HepG2 (cell line): ENCODE measurements around the gene NOS1AP. TPM values are rescaled to one million over a fixed set of nuclear protein-coding genes. Genes with fewer than 3 reads are reported as not detected.
A peak's percentile ranks its signal among the peaks of the same experiment; 100 is the strongest.

ENCODE experiments used
- ATAC-seq: fragments of 200-7000 bp; cut with Tn5 transposase; 3 replicates; pipeline ENCODE4 v1.9.1; 2020; ENCODE audit warnings: mild to moderate bottlenecking, moderate library complexity
- BruUV-seq: library from RNA; stranded (reverse); fragments of 400-500 nt; replicated peaks from 2 replicates; lab custom pipeline; 2021; lab: Mats Ljungman, UMichigan
- CTCF ChIA-PET: fragments of 300-600 bp; formaldehyde crosslinking; extraction: SDS; loops from one replicate; lab custom pipeline; 2021; ENCODE audit warnings: low total read pairs, inconsistent platforms, low intra/inter-chr PET ratio; lab: Yijun Ruan, JAX
- POLR2A ChIA-PET: fragments of 350-600 bp; sonication (Branson Sonifier 250); formaldehyde crosslinking; loops from one replicate; lab custom pipeline; 2020; ENCODE audit warnings: antibody characterized with exemption, inconsistent platforms; lab: Yijun Ruan, JAX
- DNase-seq: peaks from one replicate; pipeline ENCODE4 v3.0.0-alpha.2; 2015; ENCODE audit warnings: low spot score
- FAIRE-seq: peaks from 3 replicates; lab custom pipeline; 2011; peaks lifted over from hg19 to GRCh38; lab: Jason Lieb, UNC
- H2AFZ ChIP-seq: one replicate; pipeline ENCODE4 v1.6.1; 2011; ENCODE audit warnings: low read length, inconsistent platforms
- H3K27ac ChIP-seq: fragments of 300-600 bp; 3 replicates; pipeline ENCODE4 v1.8.0; 2011; ENCODE audit warnings: mixed run types, mild to moderate bottlenecking, mixed read lengths, low read length, inconsistent platforms; ENCODE audit not compliant: insufficient read depth; ENCODE audit errors: extremely low read length
- H3K27me3 ChIP-seq, 2 experiments: fragments of 200-600 bp in 1 of 2; 2 replicates in 1 of 2; 3 replicates in 1 of 2; pipeline versions ENCODE4 v1.6.0 to v1.8.0; 2011; ENCODE audit warnings: low read length in 2 of 2, mild to moderate bottlenecking in 2 of 2, moderate library complexity in 2 of 2, inconsistent platforms in 1 of 2; ENCODE audit not compliant: insufficient read depth in 2 of 2, control insufficient read depth in 1 of 2
- H3K36me3 ChIP-seq, 2 experiments: fragments of 200-600 bp in 1 of 2; replicated peaks in 1 of 2; 2 replicates in 1 of 2; 3 replicates in 1 of 2; pipeline versions ENCODE4 v1.5.1 to v1.8.0; 2011; ENCODE audit warnings: low read length in 2 of 2, inconsistent platforms in 1 of 2; ENCODE audit not compliant: insufficient read depth in 2 of 2, control insufficient read depth in 1 of 2
- H3K4me1 ChIP-seq: 2 replicates; pipeline ENCODE4 v1.5.1; 2012; ENCODE audit warnings: low read length, inconsistent platforms; ENCODE audit not compliant: insufficient read depth
- H3K4me2 ChIP-seq: 2 replicates; pipeline ENCODE4 v1.6.0; 2011; ENCODE audit warnings: low read depth, low read length, inconsistent platforms
- H3K4me3 ChIP-seq, 3 experiments: fragments of 200-600 bp in 1 of 3; sonication (generic), shearing (Covaris generic) in 1 of 3; replicated peaks in 1 of 3; 2 replicates each; pipeline ENCODE4 v1.5.1; 2011 to 2016; ENCODE audit warnings: low read length in 3 of 3, inconsistent platforms in 2 of 3, low read depth in 2 of 3, mild to moderate bottlenecking in 2 of 3, control low read depth in 1 of 3, mixed read lengths in 1 of 3; ENCODE audit not compliant: insufficient read depth in 1 of 3
- H3K79me2 ChIP-seq: one replicate; pipeline ENCODE4 v1.6.1; 2011; ENCODE audit warnings: low read length, inconsistent platforms; ENCODE audit not compliant: insufficient read depth
- H3K9ac ChIP-seq: 2 replicates; pipeline ENCODE4 v1.6.0; 2011; ENCODE audit warnings: mild to moderate bottlenecking, low read depth, low read length, inconsistent platforms; ENCODE audit not compliant: insufficient read depth
- H3K9me3 ChIP-seq: 2 replicates; pipeline ENCODE4 v1.5.1; 2012; ENCODE audit warnings: mild to moderate bottlenecking, low read length
- H4K20me1 ChIP-seq: 2 replicates; pipeline ENCODE4 v1.6.0; 2011; ENCODE audit warnings: inconsistent platforms, mild to moderate bottlenecking, low read length, moderate library complexity; ENCODE audit not compliant: insufficient read depth
- FOXA1 ChIP-seq, 2 experiments: fragments of 450-650 bp in 1 of 2; sonication (generic) in 1 of 2; formaldehyde crosslinking in 1 of 2; IDR thresholded peaks; 2 replicates each; pipeline versions ENCODE4 v1.4.0 to v1.6.1; 2016 to 2020; ENCODE audit warnings: missing genetic modification reagents in 1 of 2
- FOXA3 ChIP-seq: IDR thresholded peaks from 2 replicates; pipeline ENCODE4 v1.6.1; 2016; ENCODE audit warnings: missing genetic modification reagents, missing compliant biosample characterization
- MAFK ChIP-seq, 2 experiments: IDR thresholded peaks in 1 of 2; conservative IDR thresholded peaks in 1 of 2; 2 replicates each; pipeline ENCODE4 v1.6.1; 2011; ENCODE audit warnings: improper control_type of control experiment in 2 of 2, low read length in 2 of 2
- SMC3 ChIP-seq: IDR thresholded peaks from 2 replicates; pipeline ENCODE4 v1.6.1; 2011; ENCODE audit warnings: low read length, improper control_type of control experiment
- STAG1 ChIP-seq: sonication (generic); formaldehyde crosslinking; IDR thresholded peaks from 2 replicates; pipeline ENCODE4 v1.4.0; 2020; ENCODE audit warnings: missing genetic modification reagents
- ZNF292 ChIP-seq: sonication (generic); formaldehyde crosslinking; IDR thresholded peaks from 2 replicates; pipeline ENCODE4 v1.8.1; 2022; ENCODE audit warnings: mild to moderate bottlenecking, low read depth, missing genetic modification reagents, borderline replicate concordance
- WGBS: methylation state at CpG from one replicate; pipeline ENCODE4 v1.1.6; 2017; ENCODE audit warnings: low lambda C conversion rate; 5-methylcytosine and 5-hydroxymethylcytosine counted together
- in situ Hi-C: cut with HindIII; loops from 2 replicates; pipeline ENCODE4 v1.10.0; 2017; ENCODE audit warnings: low pct_unique_long_range_greater_than_20kb; ENCODE audit not compliant: extremely low pct_ligation_motif_present
- intact Hi-C: fragments of 100-400 bp; cut with micrococcal nuclease; formaldehyde crosslinking; loops from one replicate; pipeline ENCODE4 v1.10.0; 2022; ENCODE audit not compliant: unreplicated experiment
- polyA plus RNA-seq, 8 experiments: library from polyadenylated mRNA; depleted of rRNA in 3 of 8; stranded (reverse) in 7 of 8; unstranded in 1 of 8; fragments of >200 nt; fragmentation: Illumina TruSeq in 4 of 8; extraction: Trizol in 4 of 8; gene quantifications; 2 replicates each; pipeline versions ENCODE4 v1.2.1 to v1.2.3, GENCODE V29; 2011 to 2016; ENCODE audit warnings: low read depth in 4 of 8, missing spikeins in 1 of 8, mixed read lengths in 1 of 8; ENCODE audit not compliant: insufficient read depth in 1 of 8
- total RNA-seq, 5 experiments: library from RNA; depleted of rRNA; stranded (reverse); fragments of >200 nt; fragmentation: Illumina TruSeq; extraction: Trizol; gene quantifications; 2 replicates each; pipeline ENCODE4 v1.2.3, GENCODE V29; 2016; ENCODE audit warnings: low read depth in 1 of 5
- TF ChIP-seq, protein P1 (sequence below): sonication (generic); formaldehyde crosslinking; IDR thresholded peaks from 2 replicates; pipeline ENCODE4 v1.5.0; 2020; ENCODE audit warnings: mild to moderate bottlenecking, missing genetic modification reagents, moderate library complexity

Gene NOS1AP
- total and polyA plus RNA-seq, 2 of the 13 experiments (the other 11 are each of a cell fraction or from before 2014, with no cell fraction given) = 2.0 to 3.3 TPM

DNA sequence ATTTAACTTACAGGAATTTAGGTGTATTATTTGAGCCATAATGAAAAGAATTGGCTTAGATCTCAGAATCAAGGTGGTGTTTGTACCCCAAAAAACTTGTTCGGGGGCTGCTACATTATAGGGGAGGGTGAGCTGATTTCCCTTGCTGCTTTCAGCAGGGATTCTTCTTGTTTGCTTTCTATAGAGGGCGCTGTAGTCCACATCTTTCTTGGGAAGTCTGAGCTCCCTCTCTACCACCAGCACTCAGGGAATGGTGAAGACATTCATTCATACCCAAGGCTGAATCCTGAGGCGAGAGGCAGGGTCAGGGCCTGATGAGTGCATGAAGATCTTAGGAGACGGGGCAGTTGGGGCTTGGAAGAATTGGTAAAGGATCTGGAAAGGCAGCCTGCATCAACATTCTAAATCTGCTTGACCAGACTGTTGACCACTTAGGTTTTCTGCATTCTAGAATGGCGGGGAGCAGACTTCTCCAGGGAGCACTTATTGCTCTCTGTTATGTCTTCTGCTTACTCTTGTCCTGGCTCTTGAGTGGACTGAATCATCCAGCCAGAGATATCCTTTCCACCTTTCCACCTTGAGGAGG, 288.3 kb downstream of the NOS1AP start:
- Histone ChIP-seq H3K4me2 (no peak overlapping the region), H3K36me3 (peaks cover 22 to 79% of the 10 kb centered on the region in 2 experiments), H3K9ac (no peak overlapping the region), H3K79me2 (no peaks in the 10 kb centered on the region), H3K4me1 (no peaks in the 10 kb centered on the region), H3K27me3 (no peaks in the 10 kb centered on the region), H2AFZ (no peak overlapping the region), H3K4me3 (no peak overlapping the region), H4K20me1 (no peaks in the 10 kb centered on the region), H3K9me3 (no peaks in the 10 kb centered on the region), H3K27ac (no peak overlapping the region)
- 68% methylated on average over 4 of the region's 5 CpGs for WGBS
- FAIRE-seq = no peak
- ChIA-PET CTCF (interaction anchor here (1.1 to 1.8 kb wide), 2 partner anchors 270 to 302 kb away, joined by 3 to 4 read pairs; no protein-coding TSS in a partner anchor), POLR2A (no interaction called here)
- intact Hi-C loops (no loop called here), in situ Hi-C loops (no loop called here)
- peak; percentile 72 for ATAC-seq
- DNase-seq = peak; percentile 30
- BruUV-seq = no TSS peak
- TF ChIP-seq, protein P1, sequence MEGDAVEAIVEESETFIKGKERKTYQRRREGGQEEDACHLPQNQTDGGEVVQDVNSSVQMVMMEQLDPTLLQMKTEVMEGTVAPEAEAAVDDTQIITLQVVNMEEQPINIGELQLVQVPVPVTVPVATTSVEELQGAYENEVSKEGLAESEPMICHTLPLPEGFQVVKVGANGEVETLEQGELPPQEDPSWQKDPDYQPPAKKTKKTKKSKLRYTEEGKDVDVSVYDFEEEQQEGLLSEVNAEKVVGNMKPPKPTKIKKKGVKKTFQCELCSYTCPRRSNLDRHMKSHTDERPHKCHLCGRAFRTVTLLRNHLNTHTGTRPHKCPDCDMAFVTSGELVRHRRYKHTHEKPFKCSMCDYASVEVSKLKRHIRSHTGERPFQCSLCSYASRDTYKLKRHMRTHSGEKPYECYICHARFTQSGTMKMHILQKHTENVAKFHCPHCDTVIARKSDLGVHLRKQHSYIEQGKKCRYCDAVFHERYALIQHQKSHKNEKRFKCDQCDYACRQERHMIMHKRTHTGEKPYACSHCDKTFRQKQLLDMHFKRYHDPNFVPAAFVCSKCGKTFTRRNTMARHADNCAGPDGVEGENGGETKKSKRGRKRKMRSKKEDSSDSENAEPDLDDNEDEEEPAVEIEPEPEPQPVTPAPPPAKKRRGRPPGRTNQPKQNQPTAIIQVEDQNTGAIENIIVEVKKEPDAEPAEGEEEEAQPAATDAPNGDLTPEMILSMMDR = peak; percentile 70
- TF ChIP-seq SMC3 = peak; percentile 16; the same call in 1 of the 2 replicates
- peak; percentile 67 for TF ChIP-seq FOXA3 (CRISPR knock-in tag)
- no peak for TF ChIP-seq MAFK (conservative IDR thresholded peaks at IDR 0.05 in 1 of 2, IDR thresholded peaks at IDR 0.05 in 1 of 2; ENCODE audit: low read length in 2 of 2)
- no peak for TF ChIP-seq ZNF292 (CRISPR knock-in tag)
- no peak for TF ChIP-seq FOXA1 (IDR thresholded peaks at IDR 0.05)
- peak; percentile 88 for TF ChIP-seq FOXA1 (CRISPR knock-in tag; IDR thresholded peaks at IDR 0.05)
- TF ChIP-seq STAG1 = peak; percentile 63
